NCI-H446 (cell line): ENCODE measurements around the gene CACNA1F.

Source experiments
- DNase-seq, 2 experiments: peaks; one replicate each; lab custom pipeline; 2025; lab: John Stamatoyannopoulos, UW

CACNA1F gene

GRCh38 chrX:49257846-49258748 lies 25.0 kb upstream of the CACNA1F start:
- DNase-seq: no peak

GRCh38 chrX:49257074-49257790 lies 24.1 kb upstream of the CACNA1F start:
- no peak for DNase-seq

- DNase-seq: no peak
Observed at GRCh38 chrX:49256268-49256995, 23.3 kb upstream of the CACNA1F start.

GRCh38 chrX:49254639-49255038 lies 21.5 kb upstream of the CACNA1F start:
- no peak for DNase-seq

GRCh38 chrX:49251325-49251724 lies 18.2 kb upstream of the CACNA1F start:
- no peak for DNase-seq

- no peak for DNase-seq
Observed at GRCh38 chrX:49250578-49250977, 17.4 kb upstream of the CACNA1F start.

GRCh38 chrX:49250066-49250465 lies 16.9 kb upstream of the CACNA1F start:
- no peak for DNase-seq

- DNase-seq: no peak
Observed at GRCh38 chrX:49249616-49250015, 16.5 kb upstream of the CACNA1F start.

- DNase-seq: no peak
Observed at GRCh38 chrX:49249071-49249470, 15.9 kb upstream of the CACNA1F start.

- no peak for DNase-seq
Observed at GRCh38 chrX:49247916-49248811, 15.0 kb upstream of the CACNA1F start.

- no peak for DNase-seq
Observed at GRCh38 chrX:49247346-49247745, 14.2 kb upstream of the CACNA1F start.

GRCh38 chrX:49246541-49246940 lies 13.4 kb upstream of the CACNA1F start:
- no peak for DNase-seq

GRCh38 chrX:49244207-49244606 lies 11.1 kb upstream of the CACNA1F start:
- no peak for DNase-seq

GRCh38 chrX:49243166-49243565 lies 10.0 kb upstream of the CACNA1F start:
- no peak for DNase-seq

- no peak for DNase-seq
Observed at GRCh38 chrX:49242545-49243066, 9.5 kb upstream of the CACNA1F start.

- DNase-seq: no peak
Observed at GRCh38 chrX:49238735-49239134, 5.6 kb upstream of the CACNA1F start.

GRCh38 chrX:49237060-49237459 lies 3.9 kb upstream of the CACNA1F start:
- DNase-seq: no peak

- DNase-seq: no peak
Observed at GRCh38 chrX:49233887-49234555, 881 bp upstream of the CACNA1F start.

- no peak for DNase-seq
Observed at GRCh38 chrX:49232525-49232924, 615 bp downstream of the CACNA1F start.

- no peak for DNase-seq
Observed at GRCh38 chrX:49231333-49232000, 1.7 kb downstream of the CACNA1F start.
